NCI-H1930 (cell line): ENCODE results near the gene IFT57.
A peak's percentile ranks its signal among the peaks of the same experiment; 100 is the strongest.
"Not testable (repeated sequence)": the region's sequence is repeated elsewhere in the genome, so short reads cannot be mapped to it uniquely, and the experiment has no call there.

Experiments
- DNase-seq, 2 experiments: peaks; one replicate each; lab custom pipeline; 2025; lab: John Stamatoyannopoulos, UW

The IFT57 gene

GRCh38 chr3:108221911-108222852 is at the start of gene IFT57:
TSS of gene IFT57 (minus strand) at chr3:108222424. CDS start at chr3:108222322, 102 bp downstream.
- DNase-seq: peak; percentile 89 to 96

- no peak for DNase-seq
These were observed 49.4 kb upstream of the IFT57 start for GRCh38 chr3:108271626-108272025.

- not testable (repeated sequence) for DNase-seq
These were observed 46.0 kb upstream of the IFT57 start for GRCh38 chr3:108268235-108268634.

- not testable (repeated sequence) for DNase-seq
These were observed 42.5 kb upstream of the IFT57 start for GRCh38 chr3:108264534-108265298.

GRCh38 chr3:108255131-108255530 is 32.9 kb upstream of the IFT57 start:
- no peak for DNase-seq

GRCh38 chr3:108251844-108252243 is 29.6 kb upstream of the IFT57 start:
- no peak for DNase-seq

- DNase-seq: no peak
These were observed 29.0 kb upstream of the IFT57 start for GRCh38 chr3:108251265-108251664.

- no peak for DNase-seq
These were observed 28.4 kb upstream of the IFT57 start for GRCh38 chr3:108250626-108251025.

GRCh38 chr3:108243243-108243642 is 21.0 kb upstream of the IFT57 start:
- DNase-seq: no peak

GRCh38 chr3:108242776-108243175 is 20.6 kb upstream of the IFT57 start:
- DNase-seq: no peak

- no peak for DNase-seq
These were observed 19.5 kb upstream of the IFT57 start for GRCh38 chr3:108241721-108242120.

GRCh38 chr3:108241146-108241545 is 18.9 kb upstream of the IFT57 start:
- DNase-seq: no peak

GRCh38 chr3:108239082-108239481 is 16.9 kb upstream of the IFT57 start:
- DNase-seq: no peak

- DNase-seq: no peak
These were observed 13.1 kb upstream of the IFT57 start for GRCh38 chr3:108235290-108235689.

- DNase-seq: no peak
These were observed 12.2 kb upstream of the IFT57 start for GRCh38 chr3:108234387-108234957.

- DNase-seq: no peak
These were observed 6.1 kb upstream of the IFT57 start for GRCh38 chr3:108228286-108228685.

GRCh38 chr3:108227131-108227530 is 4.9 kb upstream of the IFT57 start:
- no peak for DNase-seq

- no peak for DNase-seq
These were observed 3.0 kb upstream of the IFT57 start for GRCh38 chr3:108225221-108225620.

- DNase-seq: no peak
These were observed 1.7 kb upstream of the IFT57 start for GRCh38 chr3:108223928-108224327.

- DNase-seq: no peak
These were observed 785 bp upstream of the IFT57 start for GRCh38 chr3:108222853-108223565.

GRCh38 chr3:108221393-108221792 is 831 bp downstream of the IFT57 start:
- DNase-seq: no peak

GRCh38 chr3:108219336-108219735 is 2.9 kb downstream of the IFT57 start:
- no peak for DNase-seq
